Measurements from ENCODE around the gene MRPS16. TPM values are rescaled to one million over a fixed set of nuclear protein-coding genes. Genes with fewer than 3 reads are reported as not detected.

The MRPS16 gene
- total and polyA plus RNA-seq, 2 experiments from 2014 or later, result 58.7 to 105 TPM

DNA sequence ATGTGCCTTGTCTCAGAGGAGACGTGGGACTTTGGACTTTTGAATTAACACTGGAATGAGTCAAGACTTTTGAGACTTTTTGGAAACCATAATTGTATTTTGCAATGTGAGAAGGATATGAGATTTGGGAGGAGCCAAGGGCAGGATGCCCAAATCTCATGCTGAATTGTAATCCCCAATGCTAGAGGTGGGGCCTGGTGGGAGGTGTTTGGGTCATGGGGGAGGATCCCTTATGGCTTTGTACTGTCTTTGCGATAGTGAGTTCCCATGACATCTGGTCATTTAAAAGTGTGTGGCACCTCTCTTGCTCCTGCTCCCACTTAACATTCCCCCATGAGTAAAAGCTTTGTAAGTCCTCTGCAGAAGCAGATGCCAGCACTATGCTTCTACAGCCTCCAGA lies 44.6 kb downstream of the MRPS16 start:
- WGBS (ENCODE audit: low lambda C conversion rate, missing lambda C conversion rate), result 78% methylated on average over 2 of the region's 2 CpGs
- Histone ChIP-seq H3K9me3 (ENCODE audit: low read depth) (no peaks in the 10 kb centered on the region), H3K9me2 (replicated peaks; ENCODE audit: insufficient read depth) (no peaks in the 10 kb centered on the region), H3K27ac (no peak overlapping the region), H3K4me1 (ENCODE audit: insufficient read depth) (no peaks in the 10 kb centered on the region), H2AFZ (no peak overlapping the region), H3K36me3 (replicated peaks; ENCODE audit: insufficient read depth, low read depth) (no peaks in the 10 kb centered on the region), H3K27me3 (no peaks in the 10 kb centered on the region), H3K4me3 (no peak overlapping the region), H3K79me2 (no peaks in the 10 kb centered on the region), H3K4me2 (no peak overlapping the region), H4K20me1 (ENCODE audit: insufficient read depth, poor library complexity, severe bottlenecking) (no peaks in the 10 kb centered on the region)
- DNase-seq (ENCODE audit: low spot score), result no peak
- no peak for TF ChIP-seq EZH2 (IDR thresholded peaks at IDR 0.05; ENCODE audit: borderline replicate concordance)
- no peak for TF ChIP-seq EZH2phosphoT487 (IDR thresholded peaks at IDR 0.05; ENCODE audit: low read depth, severe bottlenecking, unreplicated experiment)
- no peak for TF ChIP-seq CTCF (IDR thresholded peaks at IDR 0.05; ENCODE audit: poor library complexity)

DNA sequence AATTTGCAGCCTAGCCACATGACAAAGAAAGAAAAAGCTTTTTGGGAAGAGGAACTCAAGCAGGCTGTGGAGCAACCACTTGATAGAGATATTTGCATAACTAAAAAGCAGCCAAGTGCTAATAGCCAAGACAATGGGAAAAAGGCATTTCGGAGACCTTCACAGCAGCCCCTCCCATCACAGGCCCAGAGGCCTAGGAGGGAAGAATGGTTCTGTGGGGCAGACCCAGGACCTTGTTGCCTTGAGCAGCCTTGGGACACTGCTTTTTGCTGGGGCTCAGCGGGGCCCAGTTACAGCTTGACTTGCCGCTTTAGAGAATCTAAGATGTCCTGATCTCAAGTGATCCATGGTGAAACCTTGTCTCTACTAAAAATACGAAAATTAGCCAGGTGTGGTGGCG lies 46.1 kb downstream of the MRPS16 start:
- H2AFZ ChIP-seq, result no peak overlapping the region

GRCh38 chr10:73205890-73206289 lies 46.6 kb downstream of the MRPS16 start:
- H3K4me2 ChIP-seq, result no peak overlapping the region
- H3K36me3 ChIP-seq (replicated peaks; ENCODE audit: insufficient read depth, low read depth), result no peaks in the 10 kb centered on the region
- 100% methylated on average over 1 of the region's 1 CpG for WGBS (ENCODE audit: low lambda C conversion rate, missing lambda C conversion rate)
- TF ChIP-seq EZH2 (IDR thresholded peaks at IDR 0.05; ENCODE audit: borderline replicate concordance) (no peak), CTCF (IDR thresholded peaks at IDR 0.05; ENCODE audit: poor library complexity) (no peak), EZH2phosphoT487 (IDR thresholded peaks at IDR 0.05; ENCODE audit: low read depth, severe bottlenecking, unreplicated experiment) (no peak)
- no peaks in the 10 kb centered on the region for H3K27me3 ChIP-seq
- H3K4me1 ChIP-seq (ENCODE audit: insufficient read depth), result no peaks in the 10 kb centered on the region
- H3K4me3 ChIP-seq, result no peak overlapping the region
- no peaks in the 10 kb centered on the region for H3K79me2 ChIP-seq
- H3K9me2 ChIP-seq (replicated peaks; ENCODE audit: insufficient read depth), result no peaks in the 10 kb centered on the region
- H3K9me3 ChIP-seq (ENCODE audit: low read depth), result no peaks in the 10 kb centered on the region
- no peak overlapping the region for H2AFZ ChIP-seq
- no peak for DNase-seq (ENCODE audit: low spot score)
- H3K27ac ChIP-seq, result no peak overlapping the region
- no peaks in the 10 kb centered on the region for H4K20me1 ChIP-seq (ENCODE audit: insufficient read depth, poor library complexity, severe bottlenecking)

More for the DNA sequence above, 46.1 kb downstream of the MRPS16 start:
- no peak for DNase-seq (ENCODE audit: low spot score)
- Histone ChIP-seq H3K36me3 (replicated peaks; ENCODE audit: insufficient read depth, low read depth) (no peaks in the 10 kb centered on the region), H3K4me2 (no peak overlapping the region), H3K79me2 (no peaks in the 10 kb centered on the region), H3K9me2 (replicated peaks; ENCODE audit: insufficient read depth) (no peaks in the 10 kb centered on the region), H3K27ac (no peak overlapping the region), H3K4me1 (ENCODE audit: insufficient read depth) (no peaks in the 10 kb centered on the region), H3K4me3 (no peak overlapping the region), H4K20me1 (ENCODE audit: insufficient read depth, poor library complexity, severe bottlenecking) (no peaks in the 10 kb centered on the region), H3K27me3 (no peaks in the 10 kb centered on the region), H3K9me3 (ENCODE audit: low read depth) (no peaks in the 10 kb centered on the region)
- TF ChIP-seq EZH2phosphoT487 (IDR thresholded peaks at IDR 0.05; ENCODE audit: low read depth, severe bottlenecking, unreplicated experiment) (no peak), CTCF (IDR thresholded peaks at IDR 0.05; ENCODE audit: poor library complexity) (no peak), EZH2 (IDR thresholded peaks at IDR 0.05; ENCODE audit: borderline replicate concordance) (no peak)
- 97% methylated on average over 5 of the region's 5 CpGs for WGBS (ENCODE audit: low lambda C conversion rate, missing lambda C conversion rate)

DNA sequence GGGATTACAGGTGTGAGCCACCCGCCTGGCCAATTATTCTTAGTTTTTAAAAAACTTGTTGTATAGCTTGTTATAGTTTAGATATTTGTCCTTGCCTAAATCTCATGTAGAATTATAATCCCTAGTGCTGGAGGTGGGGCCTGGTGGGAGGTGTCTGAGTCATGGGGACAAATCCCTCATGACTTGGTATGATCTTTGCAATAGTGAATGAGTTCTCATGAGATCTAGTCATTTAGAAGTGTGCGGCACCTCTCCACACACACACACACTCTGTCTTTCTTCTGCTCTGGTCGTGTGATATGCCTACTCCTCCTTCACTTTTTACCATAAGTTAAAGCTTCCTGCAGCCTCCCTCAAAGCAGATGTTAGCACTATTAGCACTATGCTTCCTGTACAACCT lies 47.4 kb downstream of the MRPS16 start:
- TF ChIP-seq CTCF (IDR thresholded peaks at IDR 0.05; ENCODE audit: poor library complexity) (no peak), EZH2 (IDR thresholded peaks at IDR 0.05; ENCODE audit: borderline replicate concordance) (no peak), EZH2phosphoT487 (IDR thresholded peaks at IDR 0.05; ENCODE audit: low read depth, severe bottlenecking, unreplicated experiment) (no peak)
- Histone ChIP-seq H3K9me2 (replicated peaks; ENCODE audit: insufficient read depth) (no peaks in the 10 kb centered on the region), H3K27me3 (no peaks in the 10 kb centered on the region), H3K79me2 (no peaks in the 10 kb centered on the region), H4K20me1 (ENCODE audit: insufficient read depth, poor library complexity, severe bottlenecking) (no peaks in the 10 kb centered on the region), H3K9me3 (ENCODE audit: low read depth) (no peaks in the 10 kb centered on the region), H3K4me2 (no peak overlapping the region), H3K4me3 (no peak overlapping the region), H3K4me1 (ENCODE audit: insufficient read depth) (no peaks in the 10 kb centered on the region), H3K27ac (no peak overlapping the region), H3K36me3 (replicated peaks; ENCODE audit: insufficient read depth, low read depth) (no peaks in the 10 kb centered on the region), H2AFZ (no peak overlapping the region)
- 96% methylated on average over 3 of the region's 3 CpGs for WGBS (ENCODE audit: low lambda C conversion rate, missing lambda C conversion rate)
- no peak for DNase-seq (ENCODE audit: low spot score)

All from hepatocyte (in vitro differentiated cells).